Mesenchymal stem cell (in vitro differentiated cells and primary cell): ENCODE data around the gene CARD19.

Experiments
- DNase-seq: peaks from one replicate; pipeline ENCODE4 v3.0.0-alpha.2; 2013
- H2AFZ ChIP-seq: one replicate; pipeline ENCODE4 v1.6.1; 2013; ENCODE audit warnings: low read depth, mild to moderate bottlenecking, control low read depth, inconsistent platforms, low read length, moderate library complexity
- H2AK5ac ChIP-seq: 2 replicates; pipeline ENCODE4 v1.6.1; 2013; ENCODE audit warnings: low read length, moderate library complexity, mild to moderate bottlenecking, inconsistent platforms; ENCODE audit not compliant: severe bottlenecking
- H2BK120ac ChIP-seq: one replicate; pipeline ENCODE4 v1.6.1; 2013; ENCODE audit warnings: low read depth, mild to moderate bottlenecking, inconsistent platforms, low read length, moderate library complexity
- H2BK12ac ChIP-seq, 2 experiments: one replicate each; pipeline ENCODE4 v1.6.1; 2013; ENCODE audit warnings: inconsistent platforms in 2 of 2, low read length in 2 of 2, mild to moderate bottlenecking in 2 of 2, moderate library complexity in 2 of 2, control low read depth in 1 of 2
- H2BK15ac ChIP-seq: one replicate; pipeline ENCODE4 v1.6.1; 2013; ENCODE audit warnings: mild to moderate bottlenecking, low read depth, inconsistent platforms; ENCODE audit not compliant: poor library complexity, severe bottlenecking
- H2BK5ac ChIP-seq: 2 replicates; pipeline ENCODE4 v1.6.1; 2013; ENCODE audit warnings: low read depth, mild to moderate bottlenecking, low read length, control low read depth, inconsistent platforms; ENCODE audit not compliant: poor library complexity, severe bottlenecking
- H3K14ac ChIP-seq, 2 experiments: one replicate each; pipeline ENCODE4 v1.6.1; 2013; ENCODE audit warnings: inconsistent platforms in 2 of 2, low read length in 2 of 2, control low read depth in 1 of 2, mild to moderate bottlenecking in 1 of 2, moderate library complexity in 1 of 2
- H3K18ac ChIP-seq, 2 experiments: one replicate each; pipeline ENCODE4 v1.6.1; 2013; ENCODE audit warnings: inconsistent platforms in 2 of 2, low read length in 2 of 2, control low read depth in 1 of 2, low read depth in 1 of 2, mild to moderate bottlenecking in 1 of 2
- H3K23ac ChIP-seq, 2 experiments: one replicate each; pipeline ENCODE4 v1.6.1; 2013; ENCODE audit warnings: inconsistent platforms in 2 of 2, low read length in 2 of 2, mild to moderate bottlenecking in 2 of 2, moderate library complexity in 2 of 2, control low read depth in 1 of 2
- H3K27ac ChIP-seq: 2 replicates; pipeline ENCODE4 v1.5.1; 2013; ENCODE audit warnings: mild to moderate bottlenecking, moderate library complexity, low read length, control low read depth, inconsistent platforms; ENCODE audit not compliant: poor library complexity, severe bottlenecking
- H3K27me3 ChIP-seq, 2 experiments: 2 replicates each; pipeline versions ENCODE4 v1.6.1 to v1.7.0; 2013; ENCODE audit warnings: low read length in 2 of 2, mild to moderate bottlenecking in 2 of 2, moderate library complexity in 2 of 2, control low read depth in 1 of 2, inconsistent platforms in 1 of 2; ENCODE audit not compliant: control insufficient read depth in 1 of 2, insufficient read depth in 1 of 2
- H3K36me3 ChIP-seq, 2 experiments: 2 replicates each; pipeline versions ENCODE4 v1.6.1 to v1.7.0; 2013; ENCODE audit warnings: low read length in 2 of 2, control low read depth in 1 of 2, inconsistent platforms in 1 of 2, low read depth in 1 of 2, mild to moderate bottlenecking in 1 of 2; ENCODE audit not compliant: insufficient read depth in 2 of 2, control insufficient read depth in 1 of 2
- H3K4ac ChIP-seq, 2 experiments: one replicate each; pipeline ENCODE4 v1.6.1; 2013; ENCODE audit warnings: inconsistent platforms in 2 of 2, low read length in 2 of 2, mild to moderate bottlenecking in 2 of 2, moderate library complexity in 2 of 2, control low read depth in 1 of 2, low read depth in 1 of 2
- H3K4me1 ChIP-seq: 2 replicates; pipeline ENCODE4 v1.6.1; 2013; ENCODE audit warnings: low read depth, low read length, control low read depth; ENCODE audit not compliant: control insufficient read depth, insufficient read depth
- H3K4me2 ChIP-seq: 2 replicates; pipeline ENCODE4 v1.6.1; 2013; ENCODE audit warnings: low read length, mild to moderate bottlenecking, inconsistent platforms; ENCODE audit not compliant: poor library complexity, severe bottlenecking
- H3K4me3 ChIP-seq, 2 experiments: 2 replicates each; pipeline versions ENCODE4 v1.5.1 to v1.7.0; 2013; ENCODE audit warnings: low read length in 2 of 2, mild to moderate bottlenecking in 2 of 2, control low read depth in 1 of 2, low read depth in 1 of 2; ENCODE audit not compliant: insufficient read depth in 1 of 2
- H3K79me1 ChIP-seq: replicated peaks from 2 replicates; pipeline ENCODE4 v1.6.1; 2013; ENCODE audit warnings: mild to moderate bottlenecking, control low read depth, low read length, inconsistent platforms; ENCODE audit not compliant: poor library complexity, severe bottlenecking
- H3K9ac ChIP-seq: 2 replicates; pipeline ENCODE4 v1.7.0; 2013; ENCODE audit warnings: mild to moderate bottlenecking, low read length, moderate library complexity
- H3K9me3 ChIP-seq: 2 replicates; pipeline ENCODE4 v1.7.0; 2013; ENCODE audit warnings: mild to moderate bottlenecking, low read length; ENCODE audit not compliant: control insufficient read depth
- H4K8ac ChIP-seq: one replicate; pipeline ENCODE4 v1.6.1; 2013; ENCODE audit warnings: inconsistent platforms, mild to moderate bottlenecking, low read length, moderate library complexity
- H4K91ac ChIP-seq: one replicate; pipeline ENCODE4 v1.6.1; 2013; ENCODE audit warnings: mild to moderate bottlenecking, low read length, inconsistent platforms
- WGBS: methylation state at CpG from one replicate; pipeline ENCODE4 v1.1.7; 2013; ENCODE audit warnings: mixed read lengths; 5-methylcytosine and 5-hydroxymethylcytosine counted together

The CARD19 gene

DNA sequence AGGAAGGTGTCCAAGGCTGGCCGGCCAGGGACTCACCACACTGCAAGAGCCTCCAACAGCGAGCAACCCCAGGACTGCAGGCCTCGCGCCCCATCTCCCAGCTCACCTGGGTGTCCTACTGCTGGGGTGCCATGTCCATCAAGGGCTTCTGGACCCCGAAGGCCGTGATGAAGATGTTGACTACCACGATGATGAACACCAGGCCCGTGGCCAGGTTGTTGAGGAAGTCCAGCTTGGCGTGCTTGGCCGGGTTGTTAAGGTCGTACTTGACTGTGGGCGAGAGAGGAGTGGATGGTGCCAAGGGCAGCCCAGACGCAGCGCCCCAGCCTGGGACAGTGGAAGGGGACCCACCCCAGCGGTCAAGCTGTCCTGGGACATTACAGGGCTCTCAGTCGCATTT, 28.8 kb downstream of the CARD19 start:
- Histone ChIP-seq H2BK15ac (no peak overlapping the region), H2AK5ac (no peak overlapping the region), H3K18ac (peak overlapping the region in 1 of 2 experiments; percentile 23), H2BK12ac (no peak overlapping the region), H3K14ac (no peak overlapping the region), H3K36me3 (peaks cover 16 to 57% of the 10 kb centered on the region in 2 experiments), H3K27ac (no peak overlapping the region), H4K91ac (no peak overlapping the region), H2AFZ (no peak overlapping the region), H3K9ac (no peak overlapping the region), H3K27me3 (no peaks in the 10 kb centered on the region), H2BK120ac (no peak overlapping the region), H3K4me1 (peaks cover 52% of the 10 kb centered on the region), H3K4me2 (no peak overlapping the region), H3K23ac (no peak overlapping the region), H3K79me1 (peaks cover 26% of the 10 kb centered on the region), H3K4ac (no peak overlapping the region), H4K8ac (no peak overlapping the region), H3K9me3 (no peaks in the 10 kb centered on the region), H2BK5ac (no peak overlapping the region), H3K4me3 (no peak overlapping the region)
- 99% methylated on average over 16 of the region's 16 CpGs for WGBS
- DNase-seq, result no peak

DNA sequence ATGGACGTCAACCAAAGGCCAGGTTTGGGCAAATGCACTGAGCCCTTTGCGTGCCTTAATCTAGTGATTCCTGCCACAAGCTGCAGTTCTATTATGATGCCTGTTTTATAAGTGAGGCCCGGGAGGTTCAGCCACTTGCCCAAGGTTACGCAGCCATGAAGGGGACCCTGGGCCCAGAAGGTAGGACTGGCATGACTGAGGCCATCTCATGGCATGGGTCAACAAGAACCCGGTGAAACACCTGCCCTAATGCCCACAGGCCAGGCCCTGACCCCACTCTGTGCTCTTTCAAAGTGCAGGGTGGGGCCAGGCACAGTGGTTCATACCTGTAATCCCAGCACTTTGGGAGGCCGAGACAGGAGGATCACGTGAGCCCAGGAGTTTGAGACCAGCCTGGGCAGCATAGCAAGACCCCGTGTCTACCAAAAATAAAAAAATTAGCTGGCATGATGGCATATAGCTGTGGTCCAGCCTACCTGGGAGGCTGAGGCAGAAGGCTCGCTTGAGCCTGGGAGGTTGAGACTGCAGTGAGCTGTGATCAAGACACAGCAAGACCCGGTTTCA, 29.4 kb downstream of the CARD19 start:
- Histone ChIP-seq H3K9ac (no peak overlapping the region), H2BK120ac (no peak overlapping the region), H3K14ac (no peak overlapping the region), H2BK12ac (no peak overlapping the region), H3K79me1 (peaks cover 26% of the 10 kb centered on the region), H2AFZ (no peak overlapping the region), H4K8ac (no peak overlapping the region), H3K4me2 (no peak overlapping the region), H3K18ac (no peak overlapping the region), H3K9me3 (no peaks in the 10 kb centered on the region), H3K4me1 (peaks cover 52% of the 10 kb centered on the region), H2AK5ac (no peak overlapping the region), H3K23ac (no peak overlapping the region), H2BK5ac (no peak overlapping the region), H3K4me3 (no peak overlapping the region), H3K36me3 (peaks cover 16 to 56% of the 10 kb centered on the region in 2 experiments), H3K27ac (no peak overlapping the region), H4K91ac (no peak overlapping the region), H3K4ac (no peak overlapping the region), H2BK15ac (no peak overlapping the region), H3K27me3 (no peaks in the 10 kb centered on the region)
- WGBS, result 95% methylated on average over 10 of the region's 10 CpGs
- DNase-seq, result no peak

DNA sequence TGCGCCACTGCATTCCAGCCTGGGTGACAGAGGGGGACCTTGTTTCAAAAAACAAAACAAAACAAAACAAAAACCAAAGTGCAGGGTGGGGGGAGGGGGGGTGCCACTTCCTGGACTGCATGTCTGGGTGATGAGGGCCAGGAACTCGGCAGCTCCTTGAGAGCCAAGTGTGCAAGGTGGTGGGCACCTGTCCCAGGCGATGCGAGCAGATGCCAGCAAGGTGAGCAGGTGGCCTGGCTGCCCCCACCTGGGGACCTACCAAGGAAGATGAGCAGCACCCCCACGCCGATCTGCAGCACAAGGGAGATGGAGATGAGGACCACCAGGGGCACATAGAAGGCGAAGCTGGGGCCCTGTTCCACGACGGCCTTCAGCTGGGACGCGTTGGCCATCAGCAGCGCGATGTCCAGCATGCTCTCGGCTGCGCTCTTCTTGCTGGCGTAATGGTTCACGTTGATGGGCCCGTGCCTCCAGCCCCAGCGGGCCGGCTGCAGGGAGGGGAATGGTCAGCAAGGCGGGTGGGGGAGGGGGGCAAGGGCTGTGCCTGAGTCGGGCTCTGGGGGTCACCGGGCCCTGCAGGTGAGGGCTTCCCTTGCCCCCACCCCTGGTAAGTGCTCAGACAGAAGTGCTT, 30.2 kb downstream of the CARD19 start:
- Histone ChIP-seq H4K8ac (peak overlapping the region; percentile 73), H3K4me3 (no peak overlapping the region), H3K4me1 (peaks cover 57% of the 10 kb centered on the region), H3K27me3 (no peaks in the 10 kb centered on the region), H2BK12ac (peak overlapping the region in 1 of 2 experiments; percentile 51), H2BK15ac (no peak overlapping the region), H3K14ac (peak overlapping the region in 1 of 2 experiments; percentile 58), H3K4ac (peak overlapping the region in 1 of 2 experiments; percentile 29), H3K27ac (no peak overlapping the region), H2BK5ac (no peak overlapping the region), H2AK5ac (peak overlapping the region; percentile 21), H3K18ac (peak overlapping the region in 1 of 2 experiments; percentile 74), H3K23ac (no peak overlapping the region), H3K9ac (no peak overlapping the region), H3K36me3 (peaks cover 16 to 48% of the 10 kb centered on the region in 2 experiments), H3K9me3 (no peaks in the 10 kb centered on the region), H4K91ac (peak overlapping the region; percentile 44), H3K4me2 (no peak overlapping the region), H2AFZ (no peak overlapping the region), H2BK120ac (peak overlapping the region; percentile 35), H3K79me1 (peaks cover 29% of the 10 kb centered on the region)
- 84% methylated on average over 22 of the region's 23 CpGs for WGBS
- no peak for DNase-seq

DNA sequence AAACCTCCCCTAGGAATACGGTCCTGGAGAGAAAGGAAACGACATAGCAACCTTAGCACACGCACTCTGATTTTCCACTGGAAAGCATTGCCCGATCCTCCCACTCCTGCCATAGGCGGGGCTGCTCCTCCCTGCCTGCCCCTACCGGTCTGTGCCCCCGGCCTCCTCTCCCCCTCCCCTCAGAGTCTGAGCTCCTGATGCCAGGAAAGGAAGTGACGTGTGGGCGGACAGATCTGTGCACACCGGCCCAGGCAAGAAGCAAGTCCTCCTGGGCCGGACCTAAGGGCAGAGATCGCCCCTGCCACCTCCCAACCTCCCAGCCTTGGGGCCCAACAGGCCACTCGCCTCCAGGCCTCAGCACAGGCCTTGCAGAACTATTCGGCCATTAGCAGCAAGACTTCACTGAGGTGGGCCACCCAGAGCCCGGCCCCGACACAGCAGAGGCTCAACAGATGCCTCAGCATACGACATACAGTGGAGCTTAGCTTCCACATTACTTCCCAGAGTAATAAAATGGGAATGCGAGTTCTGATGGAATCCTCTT, 30.9 kb downstream of the CARD19 start:
- H2AK5ac ChIP-seq, result peak overlapping the region; percentile 46
- no peak overlapping the region for H2AFZ ChIP-seq
- H2BK12ac ChIP-seq, result peak overlapping the region in 1 of 2 experiments; percentile 29
- peaks cover 34% of the 10 kb centered on the region for H3K79me1 ChIP-seq
- H2BK15ac ChIP-seq, result peak overlapping the region; percentile 44
- 49% methylated on average over 18 of the region's 18 CpGs for WGBS
- no peak overlapping the region for H3K4me2 ChIP-seq
- peaks cover 16 to 42% of the 10 kb centered on the region in 2 experiments for H3K36me3 ChIP-seq
- no peak overlapping the region for H2BK5ac ChIP-seq
- H4K8ac ChIP-seq, result peak overlapping the region; percentile 86
- H4K91ac ChIP-seq, result peak overlapping the region; percentile 72
- H3K4me1 ChIP-seq, result peaks cover 63% of the 10 kb centered on the region
- no peak overlapping the region for H3K14ac ChIP-seq
- peak overlapping the region; percentile 46 to 74 for H3K18ac ChIP-seq
- no peak overlapping the region for H3K23ac ChIP-seq
- H3K27ac ChIP-seq, result peak overlapping the region; percentile 9
- no peak overlapping the region for H2BK120ac ChIP-seq
- no peak overlapping the region for H3K4me3 ChIP-seq
- H3K9ac ChIP-seq, result peak overlapping the region; percentile 18
- DNase-seq, result peak; percentile 41
- peak overlapping the region; percentile 8 to 29 for H3K4ac ChIP-seq
- H3K9me3 ChIP-seq, result no peaks in the 10 kb centered on the region
- no peaks in the 10 kb centered on the region for H3K27me3 ChIP-seq
